Glutamatergic neuron (in vitro differentiated cells): ENCODE measurements around the gene DICER1. TPM values are rescaled to one million over a fixed set of nuclear protein-coding genes. Genes with fewer than 3 reads are reported as not detected.

ENCODE experiments used
- DNase-seq: peaks from one replicate; pipeline ENCODE4 v3.0.0; 2022
- H3K27ac Mint-ChIP-seq: one replicate; pipeline ENCODE4 v1.8.0; 2020; ENCODE audit warnings: mild to moderate bottlenecking, mixed read lengths, inconsistent platforms; ENCODE audit not compliant: unreplicated experiment
- H3K27me3 Mint-ChIP-seq: one replicate; pipeline ENCODE4 v1.8.0; 2020; ENCODE audit warnings: mild to moderate bottlenecking, moderate library complexity, mixed read lengths, inconsistent platforms; ENCODE audit not compliant: unreplicated experiment
- H3K36me3 Mint-ChIP-seq: one replicate; pipeline ENCODE4 v1.8.0; 2020; ENCODE audit warnings: mild to moderate bottlenecking, mixed read lengths, inconsistent platforms; ENCODE audit not compliant: unreplicated experiment
- H3K4me1 Mint-ChIP-seq: one replicate; pipeline ENCODE4 v1.8.0; 2020; ENCODE audit warnings: mild to moderate bottlenecking, low read depth, mixed read lengths, inconsistent platforms; ENCODE audit not compliant: unreplicated experiment
- H3K4me3 Mint-ChIP-seq: one replicate; pipeline ENCODE4 v1.8.0; 2020; ENCODE audit warnings: mild to moderate bottlenecking, mixed read lengths, inconsistent platforms; ENCODE audit not compliant: unreplicated experiment
- H3K9me3 Mint-ChIP-seq: one replicate; pipeline ENCODE4 v1.8.0; 2020; ENCODE audit warnings: mild to moderate bottlenecking, moderate library complexity, mixed read lengths, inconsistent platforms; ENCODE audit not compliant: unreplicated experiment
- CTCF ChIP-seq: fragments of 200-600 bp; sonication (generic); IDR thresholded peaks from one replicate; pipeline ENCODE4 v1.5.0; 2021; ENCODE audit not compliant: partially characterized antibody, unreplicated experiment
- total RNA-seq: library from RNA; stranded (reverse); fragmentation: NEBNext Ultra II Directional; extraction: Animal tissue kit (Norgen Biotek cat#: 25700); gene quantifications from one replicate; pipeline ENCODE4 v1.2.1, GENCODE V29; 2021; ENCODE audit not compliant: unreplicated experiment

Gene DICER1
- total RNA-seq, 1 donor from 2014 or later = 113 TPM

GRCh38 chr14:95095996-95096395 lies 61.3 kb downstream of the DICER1 start:
- Mint-ChIP-seq H3K4me3 (no peak overlapping the region), H3K9me3 (no peaks in the 10 kb centered on the region), H3K36me3 (peaks cover 4% of the 10 kb centered on the region), H3K4me1 (peaks cover 14% of the 10 kb centered on the region), H3K27me3 (no peaks in the 10 kb centered on the region), H3K27ac (no peak overlapping the region)
- no peak for TF ChIP-seq CTCF
- no peak for DNase-seq

- Mint-ChIP-seq H3K27ac (no peak overlapping the region), H3K4me1 (peaks cover 2% of the 10 kb centered on the region), H3K9me3 (no peaks in the 10 kb centered on the region), H3K4me3 (no peak overlapping the region), H3K36me3 (no peaks in the 10 kb centered on the region), H3K27me3 (no peaks in the 10 kb centered on the region)
- DNase-seq = no peak
- TF ChIP-seq CTCF = no peak
Observed at GRCh38 chr14:95092723-95093122, 64.6 kb downstream of the DICER1 start.

GRCh38 chr14:95091581-95091980 lies 65.7 kb downstream of the DICER1 start:
- H3K4me3 Mint-ChIP-seq = no peak overlapping the region
- no peak overlapping the region for H3K27ac Mint-ChIP-seq
- no peaks in the 10 kb centered on the region for H3K9me3 Mint-ChIP-seq
- H3K4me1 Mint-ChIP-seq = peaks cover 2% of the 10 kb centered on the region
- no peaks in the 10 kb centered on the region for H3K36me3 Mint-ChIP-seq
- DNase-seq = no peak
- no peaks in the 10 kb centered on the region for H3K27me3 Mint-ChIP-seq
- TF ChIP-seq CTCF = no peak

GRCh38 chr14:95088665-95089064 lies 68.7 kb downstream of the DICER1 start:
- Mint-ChIP-seq H3K27me3 (no peaks in the 10 kb centered on the region), H3K27ac (no peak overlapping the region), H3K4me1 (no peaks in the 10 kb centered on the region), H3K9me3 (no peaks in the 10 kb centered on the region), H3K36me3 (no peaks in the 10 kb centered on the region), H3K4me3 (no peak overlapping the region)
- TF ChIP-seq CTCF = no peak
- no peak for DNase-seq

- H3K4me1 Mint-ChIP-seq = no peaks in the 10 kb centered on the region
- peaks cover 3% of the 10 kb centered on the region for H3K36me3 Mint-ChIP-seq
- no peak overlapping the region for H3K4me3 Mint-ChIP-seq
- H3K9me3 Mint-ChIP-seq = no peaks in the 10 kb centered on the region
- peaks cover 1% of the 10 kb centered on the region for H3K27me3 Mint-ChIP-seq
- no peak for DNase-seq
- H3K27ac Mint-ChIP-seq = no peak overlapping the region
- TF ChIP-seq CTCF = no peak
Observed at GRCh38 chr14:95087619-95088018, 69.7 kb downstream of the DICER1 start.
